ENCODE measurements around the gene CXXC5. TPM values are rescaled to one million over a fixed set of nuclear protein-coding genes. Genes with fewer than 3 reads are reported as not detected.

The CXXC5 gene
- total and polyA plus RNA-seq, 9 of the 15 experiments (the other 6 are each of a cell fraction or from before 2014, with no cell fraction given), result 1.9 to 123 (median 45.8) TPM

- TF ChIP-seq, protein P1, sequence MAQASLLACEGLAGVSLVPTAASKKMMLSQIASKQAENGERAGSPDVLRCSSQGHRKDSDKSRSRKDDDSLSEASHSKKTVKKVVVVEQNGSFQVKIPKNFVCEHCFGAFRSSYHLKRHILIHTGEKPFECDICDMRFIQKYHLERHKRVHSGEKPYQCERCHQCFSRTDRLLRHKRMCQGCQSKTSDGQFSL (CRISPR knock-in tag; IDR thresholded peaks at IDR 0.05), result peak; percentile 99
- TF ChIP-seq, protein P1 (tag; IDR thresholded peaks at IDR 0.05), result peak; percentile 52 to 92; a peak in 2 of 4 replicates
- 0 out of 2 replicates have a peak, but pooled peaks have one; percentile 4 for TF ChIP-seq ZNF57 (CRISPR knock-in tag; IDR thresholded peaks at IDR 0.05)
- peak; percentile 65; the same call in 1 of the 2 replicates for TF ChIP-seq MTA1 (IDR thresholded peaks at IDR 0.05; ENCODE audit: borderline replicate concordance)
- no peak for TF ChIP-seq FOXM1 (IDR thresholded peaks at IDR 0.05; ENCODE audit: low read depth)
- 0 out of 2 replicates have a peak, but pooled peaks have one; percentile 38 for TF ChIP-seq FOXM1 (CRISPR knock-in tag; IDR thresholded peaks at IDR 0.05; ENCODE audit: low read depth)
- 0 out of 2 replicates have a peak, but pooled peaks have one; percentile 48 for TF ChIP-seq TRIM28 (IDR thresholded peaks at IDR 0.05)
- TF ChIP-seq ATF7 (IDR thresholded peaks at IDR 0.05), result peak; percentile 83
- TF ChIP-seq SMARCB1 (IDR thresholded peaks at IDR 0.05; ENCODE audit: insufficient read length, low read depth), result no peak
- TF ChIP-seq FOXK2 (conservative IDR thresholded peaks at IDR 0.05 in 1 of 2, IDR thresholded peaks at IDR 0.05 in 1 of 2; ENCODE audit: low read depth in 2 of 2), result peak in 1 of 2 experiments; percentile 13; a peak in 1 of 4 replicates
- peak; percentile 69; the same call in 1 of the 2 replicates for TF ChIP-seq ZBTB33 (CRISPR knock-in tag; IDR thresholded peaks at IDR 0.05)
- TF ChIP-seq, protein P2, sequence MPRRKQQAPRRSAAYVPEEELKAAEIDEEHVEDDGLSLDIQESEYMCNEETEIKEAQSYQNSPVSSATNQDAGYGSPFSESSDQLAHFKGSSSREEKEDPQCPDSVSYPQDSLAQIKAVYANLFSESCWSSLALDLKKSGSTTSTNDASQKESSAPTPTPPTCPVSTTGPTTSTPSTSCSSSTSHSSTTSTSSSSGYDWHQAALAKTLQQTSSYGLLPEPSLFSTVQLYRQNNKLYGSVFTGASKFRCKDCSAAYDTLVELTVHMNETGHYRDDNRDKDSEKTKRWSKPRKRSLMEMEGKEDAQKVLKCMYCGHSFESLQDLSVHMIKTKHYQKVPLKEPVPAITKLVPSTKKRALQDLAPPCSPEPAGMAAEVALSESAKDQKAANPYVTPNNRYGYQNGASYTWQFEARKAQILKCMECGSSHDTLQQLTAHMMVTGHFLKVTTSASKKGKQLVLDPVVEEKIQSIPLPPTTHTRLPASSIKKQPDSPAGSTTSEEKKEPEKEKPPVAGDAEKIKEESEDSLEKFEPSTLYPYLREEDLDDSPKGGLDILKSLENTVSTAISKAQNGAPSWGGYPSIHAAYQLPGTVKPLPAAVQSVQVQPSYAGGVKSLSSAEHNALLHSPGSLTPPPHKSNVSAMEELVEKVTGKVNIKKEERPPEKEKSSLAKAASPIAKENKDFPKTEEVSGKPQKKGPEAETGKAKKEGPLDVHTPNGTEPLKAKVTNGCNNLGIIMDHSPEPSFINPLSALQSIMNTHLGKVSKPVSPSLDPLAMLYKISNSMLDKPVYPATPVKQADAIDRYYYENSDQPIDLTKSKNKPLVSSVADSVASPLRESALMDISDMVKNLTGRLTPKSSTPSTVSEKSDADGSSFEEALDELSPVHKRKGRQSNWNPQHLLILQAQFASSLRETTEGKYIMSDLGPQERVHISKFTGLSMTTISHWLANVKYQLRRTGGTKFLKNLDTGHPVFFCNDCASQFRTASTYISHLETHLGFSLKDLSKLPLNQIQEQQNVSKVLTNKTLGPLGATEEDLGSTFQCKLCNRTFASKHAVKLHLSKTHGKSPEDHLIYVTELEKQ (CRISPR knock-in tag; IDR thresholded peaks at IDR 0.05), result no peak
- TF ChIP-seq CBFA2T3 (IDR thresholded peaks at IDR 0.05), result peak; percentile 56
- TF ChIP-seq E2F3 (CRISPR knock-in tag; IDR thresholded peaks at IDR 0.05), result no peak; the same call in 1 of the 2 replicates
- no peak for TF ChIP-seq SNRNP70 (optimal IDR thresholded peaks at IDR 0.05; ENCODE audit: low read depth, low read length)
- TF ChIP-seq, protein P3, sequence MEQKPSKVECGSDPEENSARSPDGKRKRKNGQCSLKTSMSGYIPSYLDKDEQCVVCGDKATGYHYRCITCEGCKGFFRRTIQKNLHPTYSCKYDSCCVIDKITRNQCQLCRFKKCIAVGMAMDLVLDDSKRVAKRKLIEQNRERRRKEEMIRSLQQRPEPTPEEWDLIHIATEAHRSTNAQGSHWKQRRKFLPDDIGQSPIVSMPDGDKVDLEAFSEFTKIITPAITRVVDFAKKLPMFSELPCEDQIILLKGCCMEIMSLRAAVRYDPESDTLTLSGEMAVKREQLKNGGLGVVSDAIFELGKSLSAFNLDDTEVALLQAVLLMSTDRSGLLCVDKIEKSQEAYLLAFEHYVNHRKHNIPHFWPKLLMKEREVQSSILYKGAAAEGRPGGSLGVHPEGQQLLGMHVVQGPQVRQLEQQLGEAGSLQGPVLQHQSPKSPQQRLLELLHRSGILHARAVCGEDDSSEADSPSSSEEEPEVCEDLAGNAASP (IDR thresholded peaks at IDR 0.05), result no peak
- no peak for TF ChIP-seq SIN3B (IDR thresholded peaks at IDR 0.05; ENCODE audit: low read depth)
- TF ChIP-seq MED1 (CRISPR knock-in tag; IDR thresholded peaks at IDR 0.05; ENCODE audit: borderline replicate concordance), result no peak
- TF ChIP-seq ARID2 (IDR thresholded peaks at IDR 0.05), result 0 out of 2 replicates have a peak, but pooled peaks have one; percentile 27
Measured at GRCh38 chr5:139660923-139661814, 13.0 kb downstream of the CXXC5 start (continued).

All from K562 (cell line).